GM10266 (cell line): ENCODE results near the gene CTNND1.

Experiments used
- DNase-seq: peaks from one replicate; pipeline ENCODE4 v3.0.0; 2012; ENCODE audit errors: extremely low spot score
- CTCF ChIP-seq: IDR thresholded peaks from 2 replicates; pipeline ENCODE4 v1.5.1; 2012; ENCODE audit warnings: mild to moderate bottlenecking, low read depth; ENCODE audit not compliant: control insufficient read depth, insufficient read depth; ENCODE audit errors: missing control alignments

CTNND1 gene

GRCh38 chr11:57775491-57775890 is 13.9 kb downstream of the CTNND1 start:
- no peak for TF ChIP-seq CTCF
- no peak for DNase-seq

- DNase-seq, result no peak
- no peak for TF ChIP-seq CTCF
Observed at GRCh38 chr11:57776031-57776521, 14.5 kb downstream of the CTNND1 start.

GRCh38 chr11:57776577-57777210 is 15.1 kb downstream of the CTNND1 start:
- TF ChIP-seq CTCF, result no peak
- DNase-seq, result no peak

- TF ChIP-seq CTCF, result no peak
- no peak for DNase-seq
Observed at GRCh38 chr11:57777969-57778317, 16.3 kb downstream of the CTNND1 start.

- no peak for TF ChIP-seq CTCF
- no peak for DNase-seq
Observed at GRCh38 chr11:57778318-57779037, 16.9 kb downstream of the CTNND1 start.

- no peak for TF ChIP-seq CTCF
- DNase-seq, result no peak
Observed at GRCh38 chr11:57779276-57779675, 17.7 kb downstream of the CTNND1 start.

- TF ChIP-seq CTCF, result no peak
- no peak for DNase-seq
Observed at GRCh38 chr11:57781529-57781943, 19.9 kb downstream of the CTNND1 start.
